ENCODE results near the gene BOD1. TPM values are rescaled to one million over a fixed set of nuclear protein-coding genes. Genes with fewer than 3 reads are reported as not detected.
A peak's percentile ranks its signal among the peaks of the same experiment; 100 is the strongest.

BOD1 gene
- total and polyA plus RNA-seq, 7 donors = 57.0 to 295 (median 120) TPM

DNA sequence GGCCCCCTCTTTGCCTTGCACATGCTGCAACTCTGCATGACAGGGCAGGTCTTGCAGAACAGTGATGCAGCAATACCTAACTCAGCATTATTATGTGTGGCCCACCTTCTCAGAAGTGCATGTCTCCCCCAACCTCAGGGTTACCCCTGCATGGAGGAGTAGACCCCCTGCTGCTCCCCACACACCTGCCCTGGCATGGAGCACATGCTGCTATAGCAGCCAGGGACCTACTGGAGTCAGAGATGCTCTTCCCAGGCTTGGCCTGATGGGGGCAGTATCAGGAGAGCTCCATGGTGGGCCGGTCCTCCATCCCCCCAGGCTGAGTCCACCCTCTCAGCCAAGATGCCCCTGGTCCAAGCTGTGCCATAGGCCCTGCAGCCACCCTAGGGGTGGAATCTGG is 13.2 kb upstream of the BOD1 start:
- no peak overlapping the region for H3K27ac ChIP-seq
- intact Hi-C loops (cut with DNase I) = loop anchor here in 1 of 2 donors (5.0 kb wide), 1 partner anchor 123 kb away; no protein-coding TSS in a partner anchor
- DNase-seq = no peak

GRCh38 chr5:173628501-173628900 is 12.1 kb upstream of the BOD1 start:
- Histone ChIP-seq H3K27me3 (ENCODE audit: insufficient read depth in 3 of 3, low read length in 2 of 3) (no peaks in the 10 kb centered on the region), H3K4me3 (no peak overlapping the region), H3K27ac (no peak overlapping the region), H3K9me3 (no peaks in the 10 kb centered on the region), H3K4me1 (peaks cover 19% of the 10 kb centered on the region), H3K36me3 (ENCODE audit: insufficient read depth in 1 of 2, low read depth in 1 of 2) (no peaks in the 10 kb centered on the region)
- intact Hi-C loops (cut with DNase I) = loop anchor here in 1 of 2 donors (5.0 kb wide), 1 partner anchor 124 kb away; no protein-coding TSS in a partner anchor
- no peak for DNase-seq
- no peak for ATAC-seq
- WGBS, 3 donors = 72 to 93% (median 74%) methylated on average over 6 of the region's 6 CpGs
- TF ChIP-seq CTCF (IDR thresholded peaks at IDR 0.05) = no peak

More for the DNA sequence above, 13.2 kb upstream of the BOD1 start:
- Histone ChIP-seq H3K4me1 (peaks cover 19% of the 10 kb centered on the region), H3K27me3 (ENCODE audit: insufficient read depth in 3 of 3, low read length in 2 of 3) (no peaks in the 10 kb centered on the region), H3K9me3 (no peaks in the 10 kb centered on the region), H3K4me3 (no peak overlapping the region), H3K36me3 (ENCODE audit: insufficient read depth in 1 of 2, low read depth in 1 of 2) (no peaks in the 10 kb centered on the region)
- WGBS, 3 donors = 44 to 80% (median 69%) methylated on average over 1 of the region's 1 CpG
- no peak for ATAC-seq
- no peak for TF ChIP-seq CTCF (IDR thresholded peaks at IDR 0.05)

- no peak overlapping the region for H3K27ac ChIP-seq
- H3K9me3 ChIP-seq = no peaks in the 10 kb centered on the region
- no peaks in the 10 kb centered on the region for H3K27me3 ChIP-seq (ENCODE audit: insufficient read depth in 3 of 3, low read length in 2 of 3)
- intact Hi-C loops (cut with DNase I) = loop anchor here in 1 of 2 donors (5.0 kb wide), 1 partner anchor 124 kb away; no protein-coding TSS in a partner anchor
- H3K4me3 ChIP-seq = no peak overlapping the region
- TF ChIP-seq CTCF (IDR thresholded peaks at IDR 0.05) = no peak
- WGBS, 3 donors = 31 to 48% (median 33%) methylated on average over 11 of the region's 11 CpGs
- no peak for DNase-seq
- peaks cover 19% of the 10 kb centered on the region for H3K4me1 ChIP-seq
- no peaks in the 10 kb centered on the region for H3K36me3 ChIP-seq (ENCODE audit: insufficient read depth in 1 of 2, low read depth in 1 of 2)
- peak in 1 of 4 donors; percentile 34 for ATAC-seq
These were observed 11.5 kb upstream of the BOD1 start for GRCh38 chr5:173627860-173628392.

DNA sequence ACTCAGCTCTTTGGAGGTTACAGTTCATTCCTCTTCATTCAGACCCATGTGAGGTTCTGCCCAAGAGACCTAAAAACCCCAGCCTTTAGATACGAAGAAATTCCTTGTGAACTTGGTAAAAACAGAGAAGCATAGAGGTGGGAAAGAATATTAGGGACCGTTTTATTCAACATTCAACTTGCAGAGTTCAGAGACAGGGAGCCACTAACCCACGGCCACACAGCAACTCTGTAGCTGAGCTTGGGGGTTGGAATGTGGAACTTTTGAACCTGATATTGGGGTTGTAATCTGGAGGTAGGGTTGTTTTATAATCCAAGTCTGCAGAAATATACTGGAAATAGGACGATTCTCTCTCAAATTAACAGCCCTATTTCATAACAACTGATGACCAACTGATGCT is 10.8 kb upstream of the BOD1 start:
- Histone ChIP-seq H3K27ac (no peak overlapping the region), H3K36me3 (ENCODE audit: insufficient read depth in 1 of 2, low read depth in 1 of 2) (no peaks in the 10 kb centered on the region), H3K4me3 (no peak overlapping the region), H3K27me3 (ENCODE audit: insufficient read depth in 3 of 3, low read length in 2 of 3) (no peaks in the 10 kb centered on the region), H3K9me3 (no peaks in the 10 kb centered on the region), H3K4me1 (peaks cover 19% of the 10 kb centered on the region)
- WGBS, 3 donors = 78 to 87% (median 82%) methylated on average over 4 of the region's 4 CpGs
- DNase-seq (no peak), ATAC-seq (no peak)
- TF ChIP-seq CTCF (IDR thresholded peaks at IDR 0.05) = no peak
- intact Hi-C loops (cut with DNase I) = loop anchor here in 1 of 2 donors (5.0 kb wide), 1 partner anchor 125 kb away; no protein-coding TSS in a partner anchor

- WGBS, 3 donors = 77 to 90% (median 84%) methylated on average over 3 of the region's 3 CpGs
- H3K27ac ChIP-seq = no peak overlapping the region
- intact Hi-C loops (cut with DNase I) = loop anchor here in 1 of 2 donors (5.0 kb wide), 1 partner anchor 126 kb away; no protein-coding TSS in a partner anchor
- H3K4me3 ChIP-seq = no peak overlapping the region
- ATAC-seq = peak; percentile 41 to 52 (median 50)
- DNase-seq = no peak
- no peaks in the 10 kb centered on the region for H3K36me3 ChIP-seq (ENCODE audit: insufficient read depth in 1 of 2, low read depth in 1 of 2)
- H3K27me3 ChIP-seq (ENCODE audit: insufficient read depth in 3 of 3, low read length in 2 of 3) = no peaks in the 10 kb centered on the region
- TF ChIP-seq CTCF (IDR thresholded peaks at IDR 0.05) = no peak
- peaks cover 19% of the 10 kb centered on the region for H3K4me1 ChIP-seq
- H3K9me3 ChIP-seq = no peaks in the 10 kb centered on the region
These were observed 10.0 kb upstream of the BOD1 start for GRCh38 chr5:173626505-173626820.

Measured in psoas muscle (tissue), 8 donors.